ENCODE data around the gene BEST4. TPM values are rescaled to one million over a fixed set of nuclear protein-coding genes. Genes with fewer than 3 reads are reported as not detected.

Gene BEST4
- total and polyA plus RNA-seq, 4 donors = 0.40 to 4.0 (median 2.0) TPM

- Histone ChIP-seq H3K9me3 (ENCODE audit: control insufficient read depth, insufficient read depth, low read length) (no peaks in the 10 kb centered on the region), H3K27ac (ENCODE audit: low read depth, low read length) (peak overlapping the region; percentile 99), H3K27me3 (ENCODE audit: control insufficient read depth, insufficient read depth, low read length) (no peaks in the 10 kb centered on the region), H3K4me1 (ENCODE audit: control insufficient read depth, insufficient read depth, low read length) (peaks cover 75% of the 10 kb centered on the region), H3K36me3 (ENCODE audit: control insufficient read depth, insufficient read depth, low read length) (peaks cover 35% of the 10 kb centered on the region), H3K4me3 (ENCODE audit: low read depth, low read length) (peak overlapping the region; percentile 31)
- WGBS (ENCODE audit: insufficient coverage) = 49% methylated on average over 4 of the region's 6 CpGs
- no peak for DNase-seq (ENCODE audit: low read depth in 4 of 6, low spot score in 6 of 6)
Measured at GRCh38 chr1:44808938-44809917, 21.3 kb upstream of the BEST4 start.

DNA sequence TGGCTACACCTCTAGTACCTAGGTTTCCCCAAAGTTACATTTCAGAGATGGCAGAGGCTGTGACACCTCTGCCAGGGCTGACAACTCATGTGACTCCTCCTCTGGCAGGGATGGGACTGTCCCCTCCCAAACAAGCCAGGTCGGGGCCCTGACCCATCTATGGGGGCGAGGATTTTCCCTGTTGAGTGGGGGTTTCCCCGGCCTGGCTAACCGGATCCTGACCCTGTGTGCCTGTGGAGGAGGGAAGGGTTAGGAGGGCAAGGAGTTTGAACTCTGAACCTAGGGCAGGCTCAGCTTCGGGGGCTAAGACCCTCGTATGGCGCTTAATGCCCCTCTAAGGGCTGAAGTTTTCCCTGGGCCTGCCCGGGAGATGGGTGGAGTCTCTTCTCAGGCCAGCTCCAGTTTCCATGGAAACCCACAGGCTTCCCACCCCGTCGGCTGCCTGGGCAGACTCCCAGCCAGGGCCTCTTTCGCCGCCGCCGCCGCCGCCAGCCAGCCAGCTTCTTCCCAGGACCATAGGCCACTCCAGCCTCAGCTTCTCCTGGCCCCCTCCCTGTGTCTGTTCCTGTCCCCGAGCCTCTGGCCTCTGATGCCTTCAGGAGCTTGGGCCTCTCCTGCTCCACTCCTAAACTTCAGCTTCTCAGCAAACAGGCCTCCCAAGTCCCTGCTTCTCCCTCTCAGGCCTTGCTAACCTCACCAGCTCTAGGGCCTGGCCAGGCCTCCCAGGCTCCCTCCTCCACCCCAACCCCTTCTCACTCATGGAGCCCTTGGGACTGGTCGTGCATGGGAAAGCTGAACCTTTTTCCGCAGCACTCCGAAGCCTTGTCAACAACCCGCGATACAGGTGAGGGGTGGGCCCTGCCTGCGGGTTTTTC is 20.3 kb upstream of the BEST4 start, which contains the start of gene BTBD19:
TSS of gene BTBD19 (plus strand) at position 461 of the 875 bp plus-strand sequence. CDS start at position 759, 298 bp downstream.
- H3K27ac ChIP-seq (ENCODE audit: low read depth, low read length) = peak within 1 kb of the TSS; percentile 99
- H3K27me3 ChIP-seq (ENCODE audit: control insufficient read depth, insufficient read depth, low read length) = no peaks in the 10 kb centered on the region
- peaks cover 42% of the 10 kb centered on the region for H3K36me3 ChIP-seq (ENCODE audit: control insufficient read depth, insufficient read depth, low read length)
- no peaks in the 10 kb centered on the region for H3K9me3 ChIP-seq (ENCODE audit: control insufficient read depth, insufficient read depth, low read length)
- H3K4me1 ChIP-seq (ENCODE audit: control insufficient read depth, insufficient read depth, low read length) = peaks cover 72% of the 10 kb centered on the region
- H3K4me3 ChIP-seq (ENCODE audit: low read depth, low read length) = peak within 1 kb of the TSS; percentile 31
- DNase-seq (ENCODE audit: low read depth in 4 of 6, low spot score in 6 of 6) = peak in 2 of 6 donors; percentile 87 to 94
- WGBS (ENCODE audit: insufficient coverage) = 19% methylated on average over 23 of the region's 23 CpGs

DNA sequence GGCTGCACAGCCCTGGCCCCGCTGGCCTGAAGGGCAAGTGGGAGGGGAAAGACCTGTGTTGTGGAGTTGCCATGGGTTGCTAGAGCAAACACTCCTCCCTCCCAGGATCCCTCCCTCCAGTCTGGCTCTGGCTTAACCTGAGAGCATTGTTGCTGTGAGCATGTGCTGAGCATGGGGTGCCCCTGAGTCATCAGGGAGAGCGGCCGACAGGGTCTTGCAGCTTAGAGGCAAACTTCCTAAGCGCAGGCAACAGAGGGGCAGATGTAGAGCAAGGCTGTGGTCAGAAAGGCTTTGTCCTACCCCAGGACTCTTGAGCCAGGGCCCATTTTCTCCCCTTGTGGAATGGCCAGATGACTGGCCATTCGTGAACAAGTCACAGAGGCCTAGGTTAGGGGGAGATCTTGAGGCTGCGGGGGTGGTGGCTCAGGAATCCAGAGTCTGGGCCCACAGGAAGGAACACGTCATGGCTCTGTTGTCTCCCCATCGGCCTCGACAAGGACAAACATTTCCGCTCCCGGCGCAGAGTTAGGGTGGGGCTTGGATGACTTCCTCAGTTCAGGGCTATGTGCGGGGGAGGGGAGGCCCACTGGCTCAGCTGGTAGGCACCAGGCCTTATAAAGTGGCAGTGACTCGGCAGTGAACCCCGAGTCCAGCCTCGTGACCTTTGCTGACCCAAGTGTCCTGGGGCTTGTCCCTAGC is 19.5 kb upstream of the BEST4 start:
- peak in 2 of 6 donors; percentile 61 to 83 for DNase-seq (ENCODE audit: low read depth in 4 of 6, low spot score in 6 of 6)
- Histone ChIP-seq H3K27ac (ENCODE audit: low read depth, low read length) (peak overlapping the region; percentile 99), H3K36me3 (ENCODE audit: control insufficient read depth, insufficient read depth, low read length) (peaks cover 49% of the 10 kb centered on the region), H3K4me3 (ENCODE audit: low read depth, low read length) (no peak overlapping the region), H3K4me1 (ENCODE audit: control insufficient read depth, insufficient read depth, low read length) (peaks cover 72% of the 10 kb centered on the region), H3K9me3 (ENCODE audit: control insufficient read depth, insufficient read depth, low read length) (no peaks in the 10 kb centered on the region), H3K27me3 (ENCODE audit: control insufficient read depth, insufficient read depth, low read length) (no peaks in the 10 kb centered on the region)
- 37% methylated on average over 10 of the region's 16 CpGs for WGBS (ENCODE audit: insufficient coverage)

GRCh38 chr1:44806704-44807363 is 18.9 kb upstream of the BEST4 start, which contains the start of gene DYNLT4:
Gene DYNLT4, minus strand, starts transcription at chr1:44807351. Its CDS starts 683 bp downstream, at chr1:44806668.
- Histone ChIP-seq H3K27ac (ENCODE audit: low read depth, low read length) (peak within 1 kb of the TSS; percentile 99), H3K27me3 (ENCODE audit: control insufficient read depth, insufficient read depth, low read length) (no peaks in the 10 kb centered on the region), H3K36me3 (ENCODE audit: control insufficient read depth, insufficient read depth, low read length) (peaks cover 52% of the 10 kb centered on the region), H3K4me1 (ENCODE audit: control insufficient read depth, insufficient read depth, low read length) (peaks cover 75% of the 10 kb centered on the region), H3K9me3 (ENCODE audit: control insufficient read depth, insufficient read depth, low read length) (no peaks in the 10 kb centered on the region), H3K4me3 (ENCODE audit: low read depth, low read length) (no peak within 1 kb of the TSS)
- 90% methylated on average over 7 of the region's 7 CpGs for WGBS (ENCODE audit: insufficient coverage)
- DNase-seq (ENCODE audit: low read depth in 4 of 6, low spot score in 6 of 6) = no peak

GRCh38 chr1:44806025-44806703 is 18.2 kb upstream of the BEST4 start:
- peaks cover 75% of the 10 kb centered on the region for H3K4me1 ChIP-seq (ENCODE audit: control insufficient read depth, insufficient read depth, low read length)
- peak overlapping the region; percentile 99 for H3K27ac ChIP-seq (ENCODE audit: low read depth, low read length)
- 94% methylated on average over 70 of the region's 70 CpGs for WGBS (ENCODE audit: insufficient coverage)
- H3K27me3 ChIP-seq (ENCODE audit: control insufficient read depth, insufficient read depth, low read length) = no peaks in the 10 kb centered on the region
- no peak overlapping the region for H3K4me3 ChIP-seq (ENCODE audit: low read depth, low read length)
- no peak for DNase-seq (ENCODE audit: low read depth in 4 of 6, low spot score in 6 of 6)
- peaks cover 57% of the 10 kb centered on the region for H3K36me3 ChIP-seq (ENCODE audit: control insufficient read depth, insufficient read depth, low read length)
- H3K9me3 ChIP-seq (ENCODE audit: control insufficient read depth, insufficient read depth, low read length) = no peaks in the 10 kb centered on the region

DNA sequence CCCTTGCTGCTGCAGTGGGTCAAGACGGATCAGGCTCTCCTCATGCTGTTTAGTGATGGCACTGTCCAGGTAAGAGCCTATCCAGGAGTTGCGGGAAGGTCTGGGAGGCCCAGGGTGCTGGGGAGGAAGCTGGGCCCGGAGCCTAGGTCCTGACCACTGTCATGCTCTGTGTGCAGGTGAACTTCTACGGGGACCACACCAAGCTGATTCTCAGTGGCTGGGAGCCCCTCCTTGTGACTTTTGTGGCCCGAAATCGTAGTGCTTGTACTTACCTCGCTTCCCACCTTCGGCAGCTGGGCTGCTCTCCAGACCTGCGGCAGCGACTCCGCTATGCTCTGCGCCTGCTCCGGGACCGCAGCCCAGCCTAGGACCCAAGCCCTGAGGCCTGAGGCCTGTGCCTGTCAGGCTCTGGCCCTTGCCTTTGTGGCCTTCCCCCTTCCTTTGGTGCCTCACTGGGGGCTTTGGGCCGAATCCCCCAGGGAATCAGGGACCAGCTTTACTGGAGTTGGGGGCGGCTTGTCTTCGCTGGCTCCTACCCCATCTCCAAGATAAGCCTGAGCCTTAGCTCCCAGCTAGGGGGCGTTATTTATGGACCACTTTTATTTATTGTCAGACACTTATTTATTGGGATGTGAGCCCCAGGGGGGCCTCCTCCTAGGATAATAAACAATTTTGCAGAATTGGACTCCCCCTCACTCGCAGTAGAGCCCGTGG is 17.5 kb upstream of the BEST4 start:
- peaks cover 61% of the 10 kb centered on the region for H3K36me3 ChIP-seq (ENCODE audit: control insufficient read depth, insufficient read depth, low read length)
- H3K4me1 ChIP-seq (ENCODE audit: control insufficient read depth, insufficient read depth, low read length) = peaks cover 75% of the 10 kb centered on the region
- no peak overlapping the region for H3K4me3 ChIP-seq (ENCODE audit: low read depth, low read length)
- H3K27ac ChIP-seq (ENCODE audit: low read depth, low read length) = no peak overlapping the region
- no peaks in the 10 kb centered on the region for H3K27me3 ChIP-seq (ENCODE audit: control insufficient read depth, insufficient read depth, low read length)
- WGBS (ENCODE audit: insufficient coverage) = 92% methylated on average over 17 of the region's 20 CpGs
- no peak for DNase-seq (ENCODE audit: low read depth in 4 of 6, low spot score in 6 of 6)
- no peaks in the 10 kb centered on the region for H3K9me3 ChIP-seq (ENCODE audit: control insufficient read depth, insufficient read depth, low read length)

DNA sequence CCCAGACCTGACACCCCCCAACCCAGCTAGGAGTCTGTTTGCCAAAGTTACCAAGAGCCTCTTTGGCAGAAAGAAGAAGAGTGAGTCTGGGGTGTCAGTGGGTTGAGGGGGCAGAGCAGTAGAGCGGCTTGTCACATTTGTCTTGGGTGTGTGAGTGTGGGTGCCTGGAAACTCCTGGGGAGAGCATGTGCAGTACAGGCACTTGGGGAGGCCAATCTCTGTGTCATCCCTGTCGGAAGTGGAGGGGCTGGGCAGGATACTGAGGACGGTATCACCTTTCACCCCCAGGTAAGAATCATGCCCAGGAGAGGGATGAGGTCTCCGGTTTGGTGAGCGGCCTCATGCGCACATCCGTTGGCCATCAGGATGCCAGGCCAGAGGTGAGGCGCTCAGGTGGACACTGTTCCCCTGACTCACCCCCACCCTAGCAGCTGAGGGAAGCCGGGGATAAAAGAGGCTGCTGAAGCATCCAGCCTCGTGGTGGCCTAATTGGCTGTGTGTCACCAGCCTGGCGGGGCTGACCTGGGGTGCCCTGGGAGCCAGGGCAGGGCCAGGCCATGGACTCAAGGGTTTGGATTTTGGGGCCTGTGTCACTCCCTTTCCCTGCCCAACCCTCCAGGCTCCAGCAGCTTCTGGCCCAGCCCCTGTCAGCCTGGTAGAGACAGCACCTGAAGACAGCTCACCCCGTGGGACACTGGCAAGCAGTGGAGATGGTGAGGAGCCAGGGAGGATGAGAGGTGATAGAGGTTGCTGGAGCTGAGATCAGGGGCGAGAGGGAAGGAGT is 15.5 kb upstream of the BEST4 start:
- H3K27ac ChIP-seq (ENCODE audit: low read depth, low read length) = no peak overlapping the region
- no peaks in the 10 kb centered on the region for H3K9me3 ChIP-seq (ENCODE audit: control insufficient read depth, insufficient read depth, low read length)
- peaks cover 61% of the 10 kb centered on the region for H3K36me3 ChIP-seq (ENCODE audit: control insufficient read depth, insufficient read depth, low read length)
- H3K4me3 ChIP-seq (ENCODE audit: low read depth, low read length) = no peak overlapping the region
- DNase-seq (ENCODE audit: low read depth in 4 of 6, low spot score in 6 of 6) = no peak
- peaks cover 67% of the 10 kb centered on the region for H3K4me1 ChIP-seq (ENCODE audit: control insufficient read depth, insufficient read depth, low read length)
- WGBS (ENCODE audit: insufficient coverage) = 92% methylated on average over 13 of the region's 13 CpGs
- no peaks in the 10 kb centered on the region for H3K27me3 ChIP-seq (ENCODE audit: control insufficient read depth, insufficient read depth, low read length)

GRCh38 chr1:44803062-44803311 is 15.0 kb upstream of the BEST4 start:
- peaks cover 62% of the 10 kb centered on the region for H3K4me1 ChIP-seq (ENCODE audit: control insufficient read depth, insufficient read depth, low read length)
- no peaks in the 10 kb centered on the region for H3K27me3 ChIP-seq (ENCODE audit: control insufficient read depth, insufficient read depth, low read length)
- H3K4me3 ChIP-seq (ENCODE audit: low read depth, low read length) = no peak overlapping the region
- H3K9me3 ChIP-seq (ENCODE audit: control insufficient read depth, insufficient read depth, low read length) = no peaks in the 10 kb centered on the region
- peaks cover 61% of the 10 kb centered on the region for H3K36me3 ChIP-seq (ENCODE audit: control insufficient read depth, insufficient read depth, low read length)
- H3K27ac ChIP-seq (ENCODE audit: low read depth, low read length) = no peak overlapping the region
- DNase-seq (ENCODE audit: low read depth in 4 of 6, low spot score in 6 of 6) = no peak
- 88% methylated on average over 6 of the region's 9 CpGs for WGBS (ENCODE audit: insufficient coverage)
